A673 (cell line): Measurements from ENCODE around the gene CLHC1. TPM values are rescaled to one million over a fixed set of nuclear protein-coding genes. Genes with fewer than 3 reads are reported as not detected.

Source experiments
- BruUV-seq: library from RNA; stranded (reverse); fragments of 400-500 nt; replicated peaks from 2 replicates; lab custom pipeline; 2021; lab: Mats Ljungman, UMichigan
- CTCF ChIA-PET: fragments of 300-600 bp; sonication (Branson Sonifier 250); formaldehyde crosslinking; loops from one replicate; lab custom pipeline; 2022; ENCODE audit warnings: antibody characterized with exemption; lab: Charles Lee
- POLR2A ChIA-PET: fragments of 300-600 bp; sonication (Branson Sonifier 250); formaldehyde crosslinking; loops from one replicate; lab custom pipeline; 2022; ENCODE audit warnings: antibody characterized with exemption; ENCODE audit not compliant: low non-redundant PET; lab: Charles Lee
- DNase-seq: peaks from one replicate; pipeline ENCODE4 v3.0.0-alpha.2; 2015; ENCODE audit warnings: low spot score
- H3K27ac ChIP-seq: fragments of 200-600 bp; sonication (generic); 2 replicates; pipeline ENCODE4 v1.5.1; 2016; ENCODE audit warnings: mixed run types, low read depth, mild to moderate bottlenecking, mixed read lengths, antibody characterized with exemption, low read length; ENCODE audit not compliant: poor library complexity, severe bottlenecking
- H3K27me3 ChIP-seq: fragments of 200-600 bp; sonication (generic); replicated peaks from 2 replicates; pipeline ENCODE4 v1.6.1; 2017; ENCODE audit warnings: mixed run types, low read depth, mild to moderate bottlenecking, mixed read lengths, antibody characterized with exemption, low read length; ENCODE audit not compliant: insufficient read depth, poor library complexity
- H3K36me3 ChIP-seq: fragments of 200-600 bp; sonication (generic); 2 replicates; pipeline ENCODE4 v1.6.1; 2016; ENCODE audit warnings: mixed run types, mild to moderate bottlenecking, mixed read lengths, antibody characterized with exemption, low read length; ENCODE audit not compliant: insufficient read depth, poor library complexity, severe bottlenecking
- H3K4me1 ChIP-seq: fragments of 200-600 bp; sonication (generic); 2 replicates; pipeline ENCODE4 v1.6.1; 2017; ENCODE audit warnings: mixed run types, mild to moderate bottlenecking, mixed read lengths, antibody characterized with exemption, low read length; ENCODE audit not compliant: insufficient read depth, poor library complexity, severe bottlenecking
- H3K4me3 ChIP-seq: fragments of 200-600 bp; sonication (generic); 2 replicates; pipeline ENCODE4 v1.5.1; 2016; ENCODE audit warnings: low read depth, mixed run types, mild to moderate bottlenecking, mixed read lengths, low read length; ENCODE audit not compliant: poor library complexity, severe bottlenecking
- H3K9me3 ChIP-seq: fragments of 200-600 bp; sonication (generic); 2 replicates; pipeline ENCODE4 v1.6.1; 2016; ENCODE audit warnings: mixed run types, low read depth, mild to moderate bottlenecking, mixed read lengths, antibody characterized with exemption, low read length; ENCODE audit not compliant: poor library complexity, severe bottlenecking
- CTCF ChIP-seq: fragments of 300-800, 200-600 bp; sonication (generic); conservative IDR thresholded peaks from 2 replicates; pipeline ENCODE4 v1.5.1; 2017; ENCODE audit warnings: low read depth, mild to moderate bottlenecking, antibody characterized with exemption, low read length, moderate library complexity, mixed read lengths
- EZH2 ChIP-seq: fragments of 200-600 bp; sonication (generic); IDR thresholded peaks from 2 replicates; pipeline ENCODE4 v1.6.1; 2017; ENCODE audit warnings: borderline replicate concordance, low read depth, mild to moderate bottlenecking, mixed read lengths, antibody characterized with exemption, low read length; ENCODE audit not compliant: poor library complexity, severe bottlenecking
- intact Hi-C: fragments of 100-400 bp; cut with micrococcal nuclease; formaldehyde crosslinking; loops from one replicate; pipeline ENCODE4 v1.10.0; 2022; ENCODE audit not compliant: unreplicated experiment
- total RNA-seq: library from RNA; stranded (reverse); gene quantifications from 2 replicates; pipeline ENCODE4 v1.2.3, GENCODE V29; 2021

The CLHC1 gene
- total RNA-seq, 1 experiment from 2014 or later, result 9.1 TPM

- Histone ChIP-seq H3K4me1 (peaks cover 12% of the 10 kb centered on the region), H3K4me3 (no peak overlapping the region), H3K27me3 (no peaks in the 10 kb centered on the region), H3K9me3 (no peaks in the 10 kb centered on the region), H3K36me3 (no peaks in the 10 kb centered on the region), H3K27ac (no peak overlapping the region)
- DNase-seq, result no peak
- intact Hi-C loops, result no loop called here
- TF ChIP-seq EZH2 (no peak), CTCF (no peak)
- CTCF ChIA-PET, result no interaction called here
- BruUV-seq, result no TSS peak
- POLR2A ChIA-PET, result no interaction called here
Measured at GRCh38 chr2:55136138-55136541, 96.0 kb downstream of the CLHC1 start.

GRCh38 chr2:55135491-55135890, 96.6 kb downstream of the CLHC1 start:
- no TSS peak for BruUV-seq

GRCh38 chr2:55134316-55134706, 97.8 kb downstream of the CLHC1 start:
- Histone ChIP-seq H3K9me3 (no peaks in the 10 kb centered on the region), H3K27ac (peak overlapping the region; percentile 79), H3K4me1 (peaks cover 12% of the 10 kb centered on the region), H3K27me3 (no peaks in the 10 kb centered on the region), H3K4me3 (peak overlapping the region; percentile 30), H3K36me3 (no peaks in the 10 kb centered on the region)
- intact Hi-C loops, result no loop called here
- DNase-seq, result no peak
- CTCF ChIA-PET, result no interaction called here
- POLR2A ChIA-PET, result no interaction called here
- TF ChIP-seq EZH2 (no peak), CTCF (no peak)
- BruUV-seq, result no TSS peak

More at GRCh38 chr2:55135491-55135890, 96.6 kb downstream of the CLHC1 start:
- H3K4me1 ChIP-seq, result peaks cover 12% of the 10 kb centered on the region
- no peak overlapping the region for H3K27ac ChIP-seq
- no peaks in the 10 kb centered on the region for H3K9me3 ChIP-seq
- H3K36me3 ChIP-seq, result no peaks in the 10 kb centered on the region
- no peaks in the 10 kb centered on the region for H3K27me3 ChIP-seq
- POLR2A ChIA-PET, result no interaction called here
- no peak for DNase-seq
- H3K4me3 ChIP-seq, result no peak overlapping the region
- CTCF ChIA-PET, result no interaction called here
- no peak for TF ChIP-seq CTCF
- TF ChIP-seq EZH2, result no peak
- intact Hi-C loops, result no loop called here
